Measurements from ENCODE around the gene UBA5. TPM values are rescaled to one million over a fixed set of nuclear protein-coding genes. Genes with fewer than 3 reads are reported as not detected.

Gene UBA5
- total and polyA plus RNA-seq, 2 of the 13 experiments (the other 11 are each of a cell fraction or from before 2014, with no cell fraction given), result 30.2 to 46.8 TPM

DNA sequence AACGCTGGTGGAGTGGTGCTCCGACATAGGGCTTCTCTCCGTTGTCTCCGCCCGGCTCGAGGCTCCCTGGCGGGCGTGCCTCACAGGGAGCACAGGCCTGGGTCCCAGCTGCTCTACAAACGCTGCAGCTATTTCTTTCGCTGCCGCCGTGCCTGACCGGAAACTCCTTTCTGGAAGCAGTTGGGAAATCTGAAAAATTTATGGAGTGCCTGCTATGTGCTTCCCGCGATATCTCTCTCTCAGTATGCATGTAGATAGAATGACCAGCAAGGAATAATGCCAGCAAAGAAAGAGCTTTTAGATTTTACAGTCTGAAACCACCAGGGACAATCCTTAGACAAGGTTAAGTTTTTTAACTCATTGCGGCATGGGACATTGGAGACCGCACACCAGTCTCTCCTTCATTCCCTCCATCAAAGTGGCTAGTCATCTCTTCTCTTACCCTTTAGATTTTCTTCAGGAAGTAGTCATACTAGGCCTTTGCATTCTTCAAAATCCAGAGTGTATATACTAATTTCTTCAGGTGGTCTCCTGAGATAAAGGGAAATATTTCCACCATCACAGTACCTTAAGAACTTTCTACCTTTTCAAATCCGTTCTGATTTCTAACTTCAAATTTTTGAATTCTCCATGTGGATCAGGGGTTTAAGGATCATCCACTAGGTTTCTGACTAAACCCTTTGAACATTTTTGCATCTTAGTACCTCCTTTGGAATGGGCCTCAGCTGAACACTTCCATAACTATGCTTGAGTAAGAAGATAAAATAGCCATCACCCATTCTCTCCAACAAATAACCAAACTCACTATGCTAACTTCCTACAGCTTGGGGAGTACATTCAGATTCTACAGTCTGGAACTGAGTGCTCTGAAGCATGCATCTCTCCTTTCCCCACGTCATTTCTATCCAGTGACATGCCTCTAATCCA lies 63.2 kb downstream of the UBA5 start (continued):
- TF ChIP-seq, protein P1, sequence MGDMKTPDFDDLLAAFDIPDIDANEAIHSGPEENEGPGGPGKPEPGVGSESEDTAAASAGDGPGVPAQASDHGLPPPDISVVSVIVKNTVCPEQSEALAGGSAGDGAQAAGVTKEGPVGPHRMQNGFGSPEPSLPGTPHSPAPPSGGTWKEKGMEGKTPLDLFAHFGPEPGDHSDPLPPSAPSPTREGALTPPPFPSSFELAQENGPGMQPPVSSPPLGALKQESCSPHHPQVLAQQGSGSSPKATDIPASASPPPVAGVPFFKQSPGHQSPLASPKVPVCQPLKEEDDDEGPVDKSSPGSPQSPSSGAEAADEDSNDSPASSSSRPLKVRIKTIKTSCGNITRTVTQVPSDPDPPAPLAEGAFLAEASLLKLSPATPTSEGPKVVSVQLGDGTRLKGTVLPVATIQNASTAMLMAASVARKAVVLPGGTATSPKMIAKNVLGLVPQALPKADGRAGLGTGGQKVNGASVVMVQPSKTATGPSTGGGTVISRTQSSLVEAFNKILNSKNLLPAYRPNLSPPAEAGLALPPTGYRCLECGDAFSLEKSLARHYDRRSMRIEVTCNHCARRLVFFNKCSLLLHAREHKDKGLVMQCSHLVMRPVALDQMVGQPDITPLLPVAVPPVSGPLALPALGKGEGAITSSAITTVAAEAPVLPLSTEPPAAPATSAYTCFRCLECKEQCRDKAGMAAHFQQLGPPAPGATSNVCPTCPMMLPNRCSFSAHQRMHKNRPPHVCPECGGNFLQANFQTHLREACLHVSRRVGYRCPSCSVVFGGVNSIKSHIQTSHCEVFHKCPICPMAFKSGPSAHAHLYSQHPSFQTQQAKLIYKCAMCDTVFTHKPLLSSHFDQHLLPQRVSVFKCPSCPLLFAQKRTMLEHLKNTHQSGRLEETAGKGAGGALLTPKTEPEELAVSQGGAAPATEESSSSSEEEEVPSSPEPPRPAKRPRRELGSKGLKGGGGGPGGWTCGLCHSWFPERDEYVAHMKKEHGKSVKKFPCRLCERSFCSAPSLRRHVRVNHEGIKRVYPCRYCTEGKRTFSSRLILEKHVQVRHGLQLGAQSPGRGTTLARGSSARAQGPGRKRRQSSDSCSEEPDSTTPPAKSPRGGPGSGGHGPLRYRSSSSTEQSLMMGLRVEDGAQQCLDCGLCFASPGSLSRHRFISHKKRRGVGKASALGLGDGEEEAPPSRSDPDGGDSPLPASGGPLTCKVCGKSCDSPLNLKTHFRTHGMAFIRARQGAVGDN (CRISPR knock-in tag; IDR thresholded peaks at IDR 0.05), result peak; percentile 64
- TF ChIP-seq CHD2 (IDR thresholded peaks at IDR 0.05; ENCODE audit: low read depth, low read length) (peak; percentile 88), POGZ (CRISPR knock-in tag; IDR thresholded peaks at IDR 0.05) (no peak), PHF8 (CRISPR knock-in tag; IDR thresholded peaks at IDR 0.05) (peak; percentile 71), ZNF263 (CRISPR knock-in tag; IDR thresholded peaks at IDR 0.05) (peak; percentile 96), ZSCAN9 (CRISPR knock-in tag; IDR thresholded peaks at IDR 0.05; ENCODE audit: borderline replicate concordance) (0 out of 2 replicates have a peak, but pooled peaks have one; percentile 24), ZNF292 (CRISPR knock-in tag; IDR thresholded peaks at IDR 0.05; ENCODE audit: borderline replicate concordance, low read depth) (0 out of 2 replicates have a peak, but pooled peaks have one; percentile 31), SALL1 (CRISPR knock-in tag; IDR thresholded peaks at IDR 0.05) (peak; percentile 83), ZNF773 (CRISPR knock-in tag; IDR thresholded peaks at IDR 0.05; ENCODE audit: borderline replicate concordance) (0 out of 2 replicates have a peak, but pooled peaks have one; percentile 37), EEA1 (CRISPR knock-in tag; IDR thresholded peaks at IDR 0.05; ENCODE audit: borderline replicate concordance) (no peak), ZBTB42 (CRISPR knock-in tag; IDR thresholded peaks at IDR 0.05) (no peak), ASH2L (IDR thresholded peaks at IDR 0.05; ENCODE audit: insufficient read length, low read depth, low read length) (peak; percentile 5), ZNF33A (CRISPR knock-in tag; IDR thresholded peaks at IDR 0.05; ENCODE audit: borderline replicate concordance) (no peak), ZFP37 (CRISPR knock-in tag; IDR thresholded peaks at IDR 0.05; ENCODE audit: borderline replicate concordance) (peak; percentile 52; the same call in 1 of the 2 replicates), ZNF629 (CRISPR knock-in tag; conservative IDR thresholded peaks at IDR 0.05) (no peak), ZNF124 (CRISPR knock-in tag; IDR thresholded peaks at IDR 0.05) (no peak)
- TF ChIP-seq, protein P2, sequence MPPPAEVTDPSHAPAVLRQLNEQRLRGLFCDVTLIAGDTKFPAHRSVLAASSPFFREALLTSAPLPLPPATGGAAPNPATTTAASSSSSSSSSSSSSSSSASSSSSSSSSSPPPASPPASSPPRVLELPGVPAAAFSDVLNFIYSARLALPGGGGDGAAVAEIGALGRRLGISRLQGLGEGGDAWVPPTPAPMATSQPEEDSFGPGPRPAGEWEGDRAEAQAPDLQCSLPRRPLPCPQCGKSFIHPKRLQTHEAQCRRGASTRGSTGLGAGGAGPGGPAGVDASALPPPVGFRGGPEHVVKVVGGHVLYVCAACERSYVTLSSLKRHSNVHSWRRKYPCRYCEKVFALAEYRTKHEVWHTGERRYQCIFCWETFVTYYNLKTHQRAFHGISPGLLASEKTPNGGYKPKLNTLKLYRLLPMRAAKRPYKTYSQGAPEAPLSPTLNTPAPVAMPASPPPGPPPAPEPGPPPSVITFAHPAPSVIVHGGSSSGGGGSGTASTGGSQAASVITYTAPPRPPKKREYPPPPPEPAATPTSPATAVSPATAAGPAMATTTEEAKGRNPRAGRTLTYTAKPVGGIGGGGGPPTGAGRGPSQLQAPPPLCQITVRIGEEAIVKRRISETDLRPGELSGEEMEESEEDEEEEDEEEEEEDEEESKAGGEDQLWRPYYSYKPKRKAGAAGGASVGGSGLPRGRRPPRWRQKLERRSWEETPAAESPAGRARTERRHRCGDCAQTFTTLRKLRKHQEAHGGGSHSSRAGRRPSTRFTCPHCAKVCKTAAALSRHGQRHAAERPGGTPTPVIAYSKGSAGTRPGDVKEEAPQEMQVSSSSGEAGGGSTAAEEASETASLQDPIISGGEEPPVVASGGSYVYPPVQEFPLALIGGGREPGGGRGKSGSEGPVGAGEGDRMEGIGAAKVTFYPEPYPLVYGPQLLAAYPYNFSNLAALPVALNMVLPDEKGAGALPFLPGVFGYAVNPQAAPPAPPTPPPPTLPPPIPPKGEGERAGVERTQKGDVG (CRISPR knock-in tag; IDR thresholded peaks at IDR 0.05; ENCODE audit: borderline replicate concordance), result no peak
- TF ChIP-seq, protein P3, sequence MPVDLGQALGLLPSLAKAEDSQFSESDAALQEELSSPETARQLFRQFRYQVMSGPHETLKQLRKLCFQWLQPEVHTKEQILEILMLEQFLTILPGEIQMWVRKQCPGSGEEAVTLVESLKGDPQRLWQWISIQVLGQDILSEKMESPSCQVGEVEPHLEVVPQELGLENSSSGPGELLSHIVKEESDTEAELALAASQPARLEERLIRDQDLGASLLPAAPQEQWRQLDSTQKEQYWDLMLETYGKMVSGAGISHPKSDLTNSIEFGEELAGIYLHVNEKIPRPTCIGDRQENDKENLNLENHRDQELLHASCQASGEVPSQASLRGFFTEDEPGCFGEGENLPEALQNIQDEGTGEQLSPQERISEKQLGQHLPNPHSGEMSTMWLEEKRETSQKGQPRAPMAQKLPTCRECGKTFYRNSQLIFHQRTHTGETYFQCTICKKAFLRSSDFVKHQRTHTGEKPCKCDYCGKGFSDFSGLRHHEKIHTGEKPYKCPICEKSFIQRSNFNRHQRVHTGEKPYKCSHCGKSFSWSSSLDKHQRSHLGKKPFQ (CRISPR knock-in tag; IDR thresholded peaks at IDR 0.05; ENCODE audit: insufficient replicate concordance), result peak; percentile 50

All from HepG2 (cell line).